ENCODE measurements around the gene ETFA.

The ETFA gene

DNA sequence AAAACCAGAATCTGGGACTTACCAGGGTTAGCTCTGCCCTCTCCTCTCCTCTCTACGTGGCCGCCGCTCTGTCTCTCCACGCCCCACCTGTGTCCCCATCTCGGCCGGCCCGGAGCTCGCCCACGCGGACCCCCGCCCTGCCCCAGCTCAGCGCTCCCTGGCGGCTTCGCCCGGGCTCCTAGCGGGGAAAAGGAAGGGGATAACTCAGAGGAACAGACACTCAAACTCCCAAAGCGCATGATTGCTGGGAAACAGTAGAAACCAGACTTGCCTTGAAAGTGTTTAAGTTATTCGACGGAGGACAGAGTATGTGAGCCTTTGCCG lies 30.8 kb upstream of the ETFA start:
- Histone ChIP-seq H3K36me3 (ENCODE audit: control insufficient read depth, insufficient read depth, low read length) (no peaks in the 10 kb centered on the region), H3K4me3 (replicated peaks; ENCODE audit: low read depth, low read length) (no peak overlapping the region), H3K27me3 (replicated peaks; ENCODE audit: control insufficient read depth, insufficient read depth, low read length) (no peaks in the 10 kb centered on the region; the same call in 1 of the 2 replicates)
- TF ChIP-seq, protein P1, sequence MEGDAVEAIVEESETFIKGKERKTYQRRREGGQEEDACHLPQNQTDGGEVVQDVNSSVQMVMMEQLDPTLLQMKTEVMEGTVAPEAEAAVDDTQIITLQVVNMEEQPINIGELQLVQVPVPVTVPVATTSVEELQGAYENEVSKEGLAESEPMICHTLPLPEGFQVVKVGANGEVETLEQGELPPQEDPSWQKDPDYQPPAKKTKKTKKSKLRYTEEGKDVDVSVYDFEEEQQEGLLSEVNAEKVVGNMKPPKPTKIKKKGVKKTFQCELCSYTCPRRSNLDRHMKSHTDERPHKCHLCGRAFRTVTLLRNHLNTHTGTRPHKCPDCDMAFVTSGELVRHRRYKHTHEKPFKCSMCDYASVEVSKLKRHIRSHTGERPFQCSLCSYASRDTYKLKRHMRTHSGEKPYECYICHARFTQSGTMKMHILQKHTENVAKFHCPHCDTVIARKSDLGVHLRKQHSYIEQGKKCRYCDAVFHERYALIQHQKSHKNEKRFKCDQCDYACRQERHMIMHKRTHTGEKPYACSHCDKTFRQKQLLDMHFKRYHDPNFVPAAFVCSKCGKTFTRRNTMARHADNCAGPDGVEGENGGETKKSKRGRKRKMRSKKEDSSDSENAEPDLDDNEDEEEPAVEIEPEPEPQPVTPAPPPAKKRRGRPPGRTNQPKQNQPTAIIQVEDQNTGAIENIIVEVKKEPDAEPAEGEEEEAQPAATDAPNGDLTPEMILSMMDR (IDR thresholded peaks at IDR 0.05; ENCODE audit: insufficient read depth, low read length, poor library complexity, severe bottlenecking): no peak
- DNase-seq (ENCODE audit: extremely low read depth, insufficient read length): no peak

DNA sequence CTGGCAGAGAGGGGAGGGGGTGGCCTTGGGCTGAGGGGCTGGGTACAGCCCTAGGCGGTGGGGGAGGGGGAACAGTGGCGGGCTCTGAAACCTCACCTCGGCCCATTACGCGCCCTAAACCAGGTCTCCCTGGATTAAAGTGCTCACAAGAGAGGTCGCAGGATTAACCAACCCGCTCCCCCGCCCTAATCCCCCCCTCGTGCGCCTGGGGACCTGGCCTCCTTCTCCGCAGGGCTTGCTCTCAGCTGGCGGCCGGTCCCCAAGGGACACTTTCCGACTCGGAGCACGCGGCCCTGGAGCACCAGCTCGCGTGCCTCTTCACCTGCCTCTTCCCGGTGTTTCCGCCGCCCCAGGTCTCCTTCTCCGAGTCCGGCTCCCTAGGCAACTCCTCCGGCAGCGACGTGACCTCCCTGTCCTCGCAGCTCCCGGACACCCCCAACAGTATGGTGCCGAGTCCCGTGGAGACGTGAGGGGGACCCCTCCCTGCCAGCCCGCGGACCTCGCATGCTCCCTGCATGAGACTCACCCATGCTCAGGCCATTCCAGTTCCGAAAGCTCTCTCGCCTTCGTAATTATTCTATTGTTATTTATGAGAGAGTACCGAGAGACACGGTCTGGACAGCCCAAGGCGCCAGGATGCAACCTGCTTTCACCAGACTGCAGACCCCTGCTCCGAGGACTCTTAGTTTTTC lies 30.2 kb upstream of the ETFA start:
- DNase-seq (ENCODE audit: extremely low read depth, insufficient read length): no peak
- H3K4me3 ChIP-seq (replicated peaks; ENCODE audit: low read depth, low read length): peak overlapping the region; percentile 67
- no peaks in the 10 kb centered on the region; the same call in 1 of the 2 replicates for H3K27me3 ChIP-seq (replicated peaks; ENCODE audit: control insufficient read depth, insufficient read depth, low read length)
- H3K36me3 ChIP-seq (ENCODE audit: control insufficient read depth, insufficient read depth, low read length): no peaks in the 10 kb centered on the region
- TF ChIP-seq, protein P1 (IDR thresholded peaks at IDR 0.05; ENCODE audit: insufficient read depth, low read length, poor library complexity, severe bottlenecking): no peak

DNA sequence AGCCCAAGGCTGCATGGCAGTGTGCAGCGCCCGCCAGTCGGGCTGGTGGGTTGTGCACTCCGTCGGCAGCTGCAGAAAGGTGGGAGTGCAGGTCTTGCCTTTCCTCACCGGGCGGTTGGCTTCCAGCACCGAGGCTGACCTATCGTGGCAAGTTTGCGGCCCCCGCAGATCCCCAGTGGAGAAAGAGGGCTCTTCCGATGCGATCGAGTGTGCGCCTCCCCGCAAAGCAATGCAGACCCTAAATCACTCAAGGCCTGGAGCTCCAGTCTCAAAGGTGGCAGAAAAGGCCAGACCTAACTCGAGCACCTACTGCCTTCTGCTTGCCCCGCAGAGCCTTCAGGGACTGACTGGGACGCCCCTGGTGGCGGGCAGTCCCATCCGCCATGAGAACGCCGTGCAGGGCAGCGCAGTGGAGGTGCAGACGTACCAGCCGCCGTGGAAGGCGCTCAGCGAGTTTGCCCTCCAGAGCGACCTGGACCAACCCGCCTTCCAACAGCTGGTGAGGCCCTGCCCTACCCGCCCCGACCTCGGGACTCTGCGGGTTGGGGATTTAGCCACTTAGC lies 29.6 kb upstream of the ETFA start:
- TF ChIP-seq, protein P1 (IDR thresholded peaks at IDR 0.05; ENCODE audit: insufficient read depth, low read length, poor library complexity, severe bottlenecking): peak; percentile 71
- DNase-seq (ENCODE audit: extremely low read depth, insufficient read length): peak; percentile 55

DNA sequence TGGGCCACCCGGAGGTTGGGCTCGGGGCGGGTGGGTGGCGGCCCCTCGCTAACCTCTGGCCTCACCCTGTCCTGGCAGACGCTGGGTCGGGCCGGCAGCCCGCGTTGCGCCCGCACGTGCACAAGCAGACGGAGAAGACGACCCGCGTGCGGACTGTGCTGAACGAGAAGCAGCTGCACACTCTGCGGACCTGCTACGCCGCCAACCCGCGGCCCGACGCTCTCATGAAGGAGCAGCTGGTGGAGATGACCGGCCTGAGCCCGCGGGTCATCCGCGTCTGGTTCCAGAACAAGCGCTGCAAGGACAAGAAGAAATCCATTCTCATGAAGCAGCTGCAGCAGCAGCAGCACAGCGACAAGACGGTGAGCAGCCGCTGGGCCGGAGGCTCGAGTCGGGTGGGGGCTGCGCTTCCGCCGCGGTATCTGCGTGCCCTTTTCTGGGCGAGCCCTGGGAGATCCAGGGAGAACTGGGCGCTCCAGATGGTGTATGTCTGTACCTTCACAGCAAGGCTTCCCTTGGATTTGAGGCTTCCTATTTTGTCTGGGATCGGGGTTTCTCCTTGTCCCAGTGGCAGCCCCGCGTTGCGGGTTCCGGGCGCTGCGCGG lies 29.0 kb upstream of the ETFA start:
- H3K4me3 ChIP-seq (replicated peaks; ENCODE audit: low read depth, low read length): peak overlapping the region; percentile 67
- no peaks in the 10 kb centered on the region for H3K36me3 ChIP-seq (ENCODE audit: control insufficient read depth, insufficient read depth, low read length)
- no peaks in the 10 kb centered on the region; the same call in 1 of the 2 replicates for H3K27me3 ChIP-seq (replicated peaks; ENCODE audit: control insufficient read depth, insufficient read depth, low read length)
- DNase-seq (ENCODE audit: extremely low read depth, insufficient read length): peak; percentile 67
- TF ChIP-seq, protein P1 (IDR thresholded peaks at IDR 0.05; ENCODE audit: insufficient read depth, low read length, poor library complexity, severe bottlenecking): no peak

More for the DNA sequence above, 29.6 kb upstream of the ETFA start:
- no peaks in the 10 kb centered on the region for H3K36me3 ChIP-seq (ENCODE audit: control insufficient read depth, insufficient read depth, low read length)
- no peaks in the 10 kb centered on the region; the same call in 1 of the 2 replicates for H3K27me3 ChIP-seq (replicated peaks; ENCODE audit: control insufficient read depth, insufficient read depth, low read length)
- peak overlapping the region; percentile 67 for H3K4me3 ChIP-seq (replicated peaks; ENCODE audit: low read depth, low read length)

DNA sequence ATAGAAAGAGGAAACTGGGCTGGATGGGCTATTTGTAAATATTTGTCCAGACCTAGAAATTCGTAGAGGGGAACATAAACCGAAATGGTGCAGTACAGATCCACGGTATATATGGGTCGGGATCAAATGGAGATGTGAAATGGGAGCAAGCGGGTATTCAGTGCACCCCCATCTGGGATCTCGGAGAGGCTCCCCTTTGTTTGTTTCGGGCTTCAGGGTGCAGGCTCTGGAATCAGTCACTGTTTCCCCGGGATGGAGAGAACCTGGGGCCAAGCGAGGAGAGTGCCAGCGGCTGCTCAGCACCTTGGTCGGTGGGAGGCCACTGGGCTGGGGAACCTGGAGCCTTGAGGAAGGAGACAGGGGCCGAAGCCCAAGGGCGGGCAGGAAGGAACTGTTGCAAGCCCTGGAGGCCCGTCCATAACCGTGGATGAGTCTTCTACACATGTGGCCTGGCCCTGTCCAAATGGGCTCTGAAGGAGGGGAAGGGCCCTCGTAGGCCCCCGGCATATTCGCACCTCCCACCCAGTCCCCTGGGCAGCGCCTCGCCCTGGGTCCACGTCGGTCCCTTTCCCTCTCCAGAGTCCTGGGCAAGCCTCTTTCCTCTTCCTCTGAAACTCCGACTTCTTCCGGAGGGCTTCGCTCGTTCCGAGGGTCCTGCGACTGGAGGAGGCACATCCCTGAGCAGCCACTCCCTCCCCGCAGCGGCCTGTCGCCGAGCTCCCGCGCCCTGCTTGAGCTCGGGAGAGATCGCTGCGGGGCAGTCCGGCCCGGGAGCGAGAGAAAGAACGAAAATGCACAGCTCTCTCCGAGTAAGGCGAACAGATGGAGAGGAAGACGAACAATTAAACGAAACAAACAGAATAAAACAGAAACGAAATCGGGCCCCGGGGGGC lies 28.3 kb upstream of the ETFA start:
- Histone ChIP-seq H3K36me3 (ENCODE audit: control insufficient read depth, insufficient read depth, low read length) (no peaks in the 10 kb centered on the region), H3K4me3 (replicated peaks; ENCODE audit: low read depth, low read length) (peak overlapping the region; percentile 67), H3K27me3 (replicated peaks; ENCODE audit: control insufficient read depth, insufficient read depth, low read length) (no peaks in the 10 kb centered on the region; the same call in 1 of the 2 replicates)
- DNase-seq (ENCODE audit: extremely low read depth, insufficient read length): peak; percentile 37
- TF ChIP-seq, protein P1 (IDR thresholded peaks at IDR 0.05; ENCODE audit: insufficient read depth, low read length, poor library complexity, severe bottlenecking): no peak
